Cerebellar nuclear complex (tissue), 1 donor: ENCODE data around the gene SCP2.

ENCODE experiments used
- DNase-seq, 2 experiments: peaks; one replicate each; lab custom pipeline; 2025; lab: John Stamatoyannopoulos, UW

SCP2 gene

GRCh38 chr1:53037159-53037558, 110.1 kb downstream of the SCP2 start:
- no peak for DNase-seq

- DNase-seq, result no peak
Measured at GRCh38 chr1:53038566-53038965, 111.5 kb downstream of the SCP2 start.

GRCh38 chr1:53043271-53043670, 116.2 kb downstream of the SCP2 start:
- DNase-seq, result no peak

GRCh38 chr1:53044926-53045325, 117.8 kb downstream of the SCP2 start:
- DNase-seq, result no peak

GRCh38 chr1:53046930-53047329, 119.9 kb downstream of the SCP2 start:
- peak; percentile 74 to 86 for DNase-seq

- DNase-seq, result no peak
Measured at GRCh38 chr1:53047737-53048736, 121.0 kb downstream of the SCP2 start.

GRCh38 chr1:53048960-53049573, 122.0 kb downstream of the SCP2 start:
- no peak for DNase-seq

GRCh38 chr1:53049574-53049967, 122.5 kb downstream of the SCP2 start:
- DNase-seq, result no peak

- no peak for DNase-seq
Measured at GRCh38 chr1:53050310-53050709, 123.2 kb downstream of the SCP2 start.

- no peak for DNase-seq
Measured at GRCh38 chr1:53051676-53052075, 124.6 kb downstream of the SCP2 start.

- no peak for DNase-seq
Measured at GRCh38 chr1:53057127-53057526, 130.1 kb downstream of the SCP2 start.

- no peak for DNase-seq
Measured at GRCh38 chr1:53060579-53060978, 133.5 kb downstream of the SCP2 start.

- no peak for DNase-seq
Measured at GRCh38 chr1:53061123-53061858, 134.2 kb downstream of the SCP2 start.

- no peak for DNase-seq
Measured at GRCh38 chr1:53061859-53062707, 135.0 kb downstream of the SCP2 start, which contains the start of gene PODN. Gene PODN, plus strand, starts transcription at chr1:53062213. Its CDS starts 7,643 bp downstream, at chr1:53069856.

- DNase-seq, result no peak
Measured at GRCh38 chr1:53062708-53063591, 135.9 kb downstream of the SCP2 start.

- DNase-seq, result no peak
Measured at GRCh38 chr1:53063744-53064515, 136.9 kb downstream of the SCP2 start.

GRCh38 chr1:53065391-53065790, 138.3 kb downstream of the SCP2 start:
- DNase-seq, result no peak

GRCh38 chr1:53066488-53066887, 139.4 kb downstream of the SCP2 start:
- no peak for DNase-seq

GRCh38 chr1:53066891-53067738, 140.0 kb downstream of the SCP2 start:
- no peak for DNase-seq
